Hematopoietic multipotent progenitor cell treated with erythropoietin and hydrocortisone succinate and interleukin-3 and kit ligand, for 17 days (in vitro differentiated cells): Measurements from ENCODE around the gene SORD.
"Not testable (repeated sequence)": the region's sequence is repeated elsewhere in the genome, so short reads cannot be mapped to it uniquely, and the experiment has no call there.

Experiments
- DNase-seq: peaks from one replicate; pipeline ENCODE4 v3.0.0-alpha.2; 2015; ENCODE audit warnings: low spot score

Gene SORD

DNA sequence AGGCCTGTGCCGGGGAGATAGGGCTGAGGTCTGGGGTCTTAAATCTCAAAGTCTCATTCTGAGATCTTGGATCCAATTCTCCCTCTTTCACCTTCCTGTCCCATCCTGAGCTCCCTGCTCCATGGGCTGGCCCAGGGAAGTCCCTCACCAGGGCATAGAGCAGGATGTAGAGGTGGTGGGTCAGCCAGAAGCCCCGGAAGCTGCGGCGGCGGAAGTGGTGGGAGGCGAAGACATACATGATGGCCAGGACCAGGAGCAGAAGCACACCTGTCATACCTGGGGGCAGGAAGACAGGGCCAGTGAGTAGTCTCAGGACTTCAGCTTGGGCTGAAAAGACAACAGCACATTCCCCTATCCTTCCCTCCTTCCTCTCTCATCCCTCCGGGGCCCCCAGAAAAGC, 74.5 kb downstream of the SORD start:
- DNase-seq, result no peak

DNA sequence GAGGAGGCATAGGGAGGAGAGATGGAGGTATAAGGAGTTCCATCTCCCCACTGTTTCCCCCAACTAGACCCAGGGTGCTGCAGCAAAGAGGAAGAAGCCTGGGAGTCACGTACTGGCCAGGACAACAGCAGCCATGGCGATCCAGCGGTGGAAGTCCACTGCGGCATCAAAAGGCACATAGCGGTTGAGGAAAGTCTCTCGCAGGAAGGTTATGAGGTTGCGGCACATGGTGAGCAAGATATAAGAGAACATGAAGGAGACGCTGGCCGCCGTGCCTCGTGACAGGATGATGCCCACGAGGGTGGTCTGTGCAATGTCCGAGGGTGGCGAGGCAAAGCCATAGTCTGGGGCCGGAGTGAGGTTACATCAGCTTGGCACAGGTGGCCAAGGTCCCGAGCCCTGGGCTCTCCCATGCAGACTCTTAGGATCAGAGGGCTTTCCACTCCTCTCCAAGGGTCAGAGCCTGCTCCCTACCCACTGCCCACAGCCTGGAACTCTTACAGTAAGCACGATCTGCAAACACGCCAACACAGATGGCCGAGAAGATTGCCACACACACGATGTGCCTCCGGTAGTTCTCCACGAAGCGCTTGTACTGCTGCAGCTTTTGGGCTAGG, 76.7 kb downstream of the SORD start:
- no peak for DNase-seq

DNA sequence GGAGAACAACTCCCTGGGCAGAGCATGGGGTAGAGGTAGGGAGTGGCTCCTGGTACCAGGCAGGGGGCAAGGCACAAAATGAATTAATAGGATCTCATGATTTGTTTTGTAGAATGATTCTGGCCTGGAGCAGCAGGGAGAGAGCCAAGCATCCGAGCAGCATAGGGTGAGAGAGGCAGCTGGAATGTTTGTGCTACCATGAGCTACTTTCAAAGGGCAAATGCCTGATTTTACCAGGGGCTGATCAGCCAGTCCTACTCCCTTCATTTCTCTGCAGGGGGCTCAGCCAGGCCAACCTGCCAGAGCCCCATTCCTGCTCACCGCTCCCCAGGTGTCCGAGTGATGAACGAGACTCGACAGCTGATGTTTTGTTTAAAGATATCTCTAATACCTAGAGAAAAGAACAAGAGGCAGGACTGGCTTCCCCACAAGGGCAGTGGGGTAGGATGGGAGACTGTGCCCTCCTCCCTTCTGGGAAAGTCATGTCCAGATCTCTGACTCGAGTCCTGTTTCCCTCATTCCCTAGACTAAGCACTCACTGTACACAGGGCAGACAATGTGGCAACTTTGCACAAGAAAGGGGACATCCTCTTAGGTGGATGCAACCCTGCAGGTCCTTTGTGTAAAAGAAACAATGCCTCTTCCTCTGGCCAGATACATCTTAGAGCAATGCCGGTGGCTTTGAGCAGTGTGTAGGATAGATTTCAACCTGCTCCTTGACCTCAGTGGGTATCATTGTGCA, 78.1 kb downstream of the SORD start:
- no peak for DNase-seq

DNA sequence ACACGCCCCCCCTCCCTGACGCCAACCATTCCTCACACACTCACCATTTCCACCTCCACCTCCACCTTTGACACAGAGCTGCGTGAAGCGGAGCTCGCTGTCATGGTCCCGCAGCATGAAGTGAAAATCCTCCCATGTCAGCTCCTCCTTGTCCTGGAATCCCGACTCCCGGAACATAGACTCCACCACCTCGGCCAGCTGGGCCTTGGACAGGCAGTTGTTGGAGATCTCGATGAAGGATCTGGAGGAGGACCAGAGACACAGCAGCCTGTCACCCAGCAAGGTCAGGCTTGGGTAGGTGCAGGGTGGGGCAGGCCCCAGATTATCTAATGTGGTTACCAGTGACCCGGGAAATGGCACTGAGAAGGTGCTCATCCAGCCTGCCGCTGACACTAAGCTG, 78.8 kb downstream of the SORD start:
- no peak for DNase-seq

DNA sequence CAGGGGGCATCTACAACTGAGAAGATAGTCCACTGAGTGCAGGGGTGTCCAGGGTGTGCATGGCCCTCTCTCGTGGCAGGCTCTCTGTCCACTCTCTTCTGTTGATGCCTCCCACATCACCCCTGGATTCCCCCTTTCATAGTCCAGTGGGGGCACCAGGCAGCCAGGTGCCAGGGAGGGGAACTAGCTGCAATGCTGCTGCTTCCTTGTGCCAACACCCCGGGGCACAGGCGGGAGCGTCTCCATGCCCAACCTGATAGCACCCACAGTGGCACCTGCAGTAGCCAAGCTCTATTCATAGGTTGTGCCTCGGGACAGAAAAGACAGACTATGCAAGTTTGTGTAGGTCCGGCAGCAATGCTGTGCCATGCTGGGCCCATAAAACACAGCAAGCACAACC, 79.2 kb downstream of the SORD start:
- no peak for DNase-seq

DNA sequence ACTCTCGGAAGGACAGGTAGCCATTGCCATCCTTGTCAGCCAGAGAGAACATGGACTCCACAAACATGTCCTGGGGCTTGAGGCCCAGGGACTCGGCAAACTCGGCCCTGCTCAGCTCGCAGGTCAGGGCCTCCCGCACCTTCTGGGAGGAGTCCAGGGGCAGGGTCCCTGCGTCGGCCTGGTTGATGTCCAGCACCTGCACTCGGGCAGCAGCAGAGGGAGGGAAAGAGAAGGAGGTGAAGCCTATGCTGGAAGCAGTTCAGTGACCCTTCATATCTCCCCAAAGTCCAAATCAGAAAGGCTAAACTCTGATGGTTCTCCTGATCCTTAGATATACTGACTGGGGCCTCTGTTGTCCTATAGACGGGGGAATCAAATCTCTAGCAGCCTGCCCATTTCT, 81.2 kb downstream of the SORD start:
- DNase-seq, result not testable (repeated sequence)

DNA sequence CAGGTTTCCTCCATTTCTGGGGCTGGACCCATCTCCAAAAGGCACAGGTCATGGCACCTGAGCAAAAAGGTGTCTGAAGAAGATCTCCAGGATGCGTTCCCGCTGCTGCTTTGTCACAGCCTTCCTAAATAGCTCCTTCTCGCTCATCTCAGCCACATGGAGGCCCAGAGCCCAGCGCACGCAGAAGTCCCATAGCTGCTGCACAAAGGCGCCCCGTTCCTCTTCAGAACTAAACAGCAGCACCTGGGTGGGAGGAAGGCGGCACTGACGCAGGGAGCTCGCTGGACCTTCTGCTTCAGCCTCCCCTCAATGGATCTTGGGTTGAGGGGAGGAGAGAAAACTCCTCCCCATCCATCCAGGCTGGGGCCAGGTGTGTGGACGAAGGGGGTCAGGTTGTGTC, 82.6 kb downstream of the SORD start:
- DNase-seq, result no peak

DNA sequence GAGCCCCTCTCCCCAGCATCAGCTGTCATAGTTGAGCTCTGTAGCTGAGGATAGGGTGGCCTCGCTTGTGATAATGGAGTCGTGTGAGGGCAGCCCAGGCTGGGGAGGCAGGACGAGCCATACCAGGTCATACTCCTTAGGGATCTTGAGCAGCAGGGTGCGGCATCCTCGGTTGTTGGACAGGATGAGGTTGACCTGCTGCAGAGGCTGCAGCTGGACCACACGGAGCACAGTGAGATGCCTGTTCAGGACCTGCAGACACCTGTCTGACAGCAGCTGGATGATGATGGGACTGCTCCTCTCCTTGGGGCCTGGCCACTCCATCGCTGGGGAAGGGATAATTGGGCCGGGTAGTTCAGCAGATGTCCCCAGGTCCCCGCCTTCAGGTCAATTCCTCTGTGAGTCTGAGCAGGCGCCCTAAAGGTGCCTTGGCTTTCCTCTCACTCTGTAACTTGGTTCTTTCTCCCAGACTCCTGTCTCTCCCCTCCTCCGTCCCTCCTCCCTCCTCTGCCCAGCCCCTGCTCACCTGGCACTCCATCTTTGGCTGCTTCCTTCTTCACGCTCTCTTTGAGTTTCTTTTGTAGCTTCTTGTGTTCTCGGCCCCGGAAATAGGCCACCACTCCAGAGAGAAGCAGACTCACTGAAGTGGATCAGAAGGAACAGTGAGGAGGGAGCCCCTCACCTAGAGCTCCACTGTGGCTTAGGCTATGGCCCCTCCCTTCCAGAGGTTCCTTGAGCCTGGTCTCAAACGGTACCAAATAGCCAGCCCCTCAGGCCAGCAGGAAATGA, 83.2 kb downstream of the SORD start:
- no peak for DNase-seq

DNA sequence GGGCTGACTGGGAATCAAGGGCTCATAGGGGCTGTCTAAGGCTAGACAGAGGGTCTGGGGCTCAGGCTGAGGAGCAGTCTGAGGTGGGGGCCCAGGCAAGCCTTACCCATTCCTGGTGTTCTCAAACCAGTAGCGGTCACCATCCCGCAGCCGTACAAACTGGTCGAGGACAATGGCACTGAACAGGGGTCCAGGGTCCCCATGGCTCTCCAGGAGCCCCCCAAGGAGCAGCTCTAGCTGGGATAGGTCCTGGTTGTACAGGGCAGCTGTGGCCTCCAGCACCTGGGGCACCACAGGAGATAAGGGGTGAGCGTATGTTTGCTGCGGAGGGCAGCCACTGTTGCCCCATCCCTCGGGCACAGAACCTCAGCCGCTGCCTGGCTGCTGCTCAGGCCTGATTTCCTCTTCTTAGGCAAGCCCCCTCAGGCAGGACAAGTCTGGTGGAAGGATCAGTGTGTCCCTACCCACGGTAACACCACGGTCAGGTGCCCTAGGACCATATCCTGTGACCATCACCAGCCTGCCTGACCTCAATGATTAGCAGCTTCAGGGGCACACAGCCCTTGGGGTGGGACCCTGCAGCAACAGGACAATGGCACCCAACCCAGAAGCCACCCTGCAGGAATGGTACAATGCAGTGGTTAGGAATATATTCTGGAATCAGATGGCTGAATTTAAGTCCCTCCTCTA, 85.1 kb downstream of the SORD start:
- no peak for DNase-seq

DNA sequence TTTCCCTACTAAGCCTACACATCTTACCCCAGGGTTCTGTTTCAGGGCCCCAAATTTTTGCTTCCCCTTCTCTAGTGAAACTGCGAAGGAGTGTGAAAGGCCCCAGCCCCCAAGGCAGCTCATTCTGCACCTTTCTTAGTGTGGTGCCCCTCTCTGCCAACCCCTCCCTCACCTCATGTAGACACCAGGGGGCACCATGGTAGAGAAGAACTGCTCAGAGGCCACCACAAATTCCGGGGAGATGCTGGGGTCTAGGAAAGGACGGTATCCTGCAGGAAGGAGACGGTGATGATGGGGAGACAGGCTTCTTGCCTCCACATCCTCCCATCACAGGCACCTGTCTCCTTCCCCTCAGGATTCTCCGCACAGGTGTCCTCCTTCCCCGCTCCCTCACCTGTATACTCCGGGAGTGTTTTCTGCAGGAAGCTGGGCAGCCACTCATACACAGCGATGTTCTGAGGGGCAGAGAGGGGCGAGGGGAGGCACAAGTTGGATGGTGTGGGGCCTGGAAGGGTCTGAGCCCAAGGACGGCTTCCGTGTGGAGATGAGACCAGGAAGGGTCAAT, 87.3 kb downstream of the SORD start:
- no peak for DNase-seq

DNA sequence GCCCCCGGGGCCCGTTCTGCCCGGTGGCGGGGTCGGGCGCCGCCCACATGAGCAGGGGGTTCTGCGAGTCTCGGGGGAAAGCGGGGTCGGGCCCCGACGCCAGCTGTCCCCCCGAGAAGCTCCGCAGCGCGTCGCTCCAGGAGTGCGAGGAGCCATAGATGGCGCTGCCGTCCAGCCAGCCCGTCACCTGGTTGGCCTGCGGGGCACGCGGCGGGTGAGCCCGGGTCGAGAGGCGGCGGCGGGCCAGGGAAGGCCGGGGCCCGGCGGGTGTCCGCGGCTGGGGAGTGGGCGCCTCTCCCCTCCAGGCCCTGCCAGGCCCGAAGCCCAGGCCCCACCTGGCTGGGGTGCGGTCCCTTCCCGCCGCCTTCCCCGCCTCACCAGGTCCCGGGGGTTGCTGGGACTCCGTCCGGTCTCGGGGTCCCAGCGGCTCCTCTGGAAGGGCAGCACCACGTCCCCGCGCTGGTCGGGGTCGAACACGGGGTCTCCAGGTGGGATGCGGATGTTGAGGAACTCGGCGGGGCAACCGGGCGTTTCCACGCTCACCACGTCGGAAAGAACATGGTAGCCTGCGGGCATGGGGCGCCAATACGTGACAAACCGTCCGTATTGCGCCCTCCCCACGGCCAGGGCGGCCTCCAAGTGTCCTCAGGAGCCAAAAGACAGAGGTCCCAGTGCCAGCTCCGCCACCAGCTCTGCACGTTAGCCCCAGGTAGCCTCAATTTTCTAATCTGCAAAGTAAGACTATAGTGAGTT, 88.6 kb downstream of the SORD start:
- DNase-seq, result no peak

DNA sequence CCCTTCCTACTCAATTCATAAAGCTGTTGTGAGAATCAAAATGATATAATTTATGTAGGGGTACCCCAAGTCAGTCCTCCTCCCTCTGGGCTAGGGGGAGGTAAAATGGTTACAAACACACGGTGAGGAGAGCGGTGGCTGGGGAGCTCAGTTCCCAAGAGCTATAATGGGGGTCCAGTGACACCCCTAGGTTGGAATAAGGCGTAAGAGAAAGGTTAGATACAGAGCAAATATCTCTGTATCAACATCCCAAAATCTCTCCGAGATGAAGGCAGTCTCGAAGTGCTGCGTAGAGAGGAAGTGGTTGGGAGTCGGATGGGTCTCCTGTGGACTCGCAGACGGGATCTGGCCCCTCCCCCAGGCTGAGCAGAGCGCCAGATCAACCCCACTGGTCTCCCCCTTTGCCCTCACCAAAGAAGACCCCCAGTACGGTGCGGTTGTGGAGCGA, 89.2 kb downstream of the SORD start:
- no peak for DNase-seq

DNA sequence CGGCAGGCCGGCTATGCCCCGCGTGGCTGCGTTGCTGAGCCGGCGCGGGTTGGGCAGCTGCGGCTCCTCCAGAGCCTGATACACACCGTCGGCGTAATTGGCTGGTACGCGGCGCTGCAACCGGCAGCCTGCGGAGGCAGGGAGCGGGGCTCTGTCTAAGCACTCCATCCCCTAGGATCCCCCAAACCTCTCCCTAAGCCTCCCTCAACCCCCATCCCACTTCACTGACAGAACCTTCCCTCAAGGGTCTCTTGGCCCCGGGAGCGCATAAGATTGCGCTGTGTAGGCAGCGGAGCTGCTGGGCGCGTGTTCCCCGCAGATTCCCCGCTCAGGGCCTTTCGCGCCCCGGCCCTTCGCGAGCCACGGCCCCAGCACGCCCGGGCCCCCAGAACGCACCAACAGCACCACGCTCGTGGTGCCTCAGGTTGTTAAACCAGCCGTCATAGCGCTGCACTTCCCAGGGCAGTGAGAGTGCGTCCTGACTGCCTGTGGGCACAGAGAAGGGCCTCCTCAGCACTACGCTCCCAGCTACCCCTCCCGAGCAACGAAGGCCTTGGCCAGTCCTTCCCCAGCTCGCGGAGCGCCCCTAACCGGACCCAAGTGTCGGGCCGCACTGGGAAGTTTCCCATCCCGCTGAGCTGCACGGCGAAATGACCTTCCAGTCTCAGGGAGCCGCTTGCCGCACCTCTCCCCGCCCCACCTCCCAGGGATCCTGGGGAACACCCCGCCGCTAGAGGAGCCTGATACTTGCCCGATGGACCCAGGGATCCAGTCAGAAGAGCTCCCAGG, 89.8 kb downstream of the SORD start:
- DNase-seq, result no peak

DNA sequence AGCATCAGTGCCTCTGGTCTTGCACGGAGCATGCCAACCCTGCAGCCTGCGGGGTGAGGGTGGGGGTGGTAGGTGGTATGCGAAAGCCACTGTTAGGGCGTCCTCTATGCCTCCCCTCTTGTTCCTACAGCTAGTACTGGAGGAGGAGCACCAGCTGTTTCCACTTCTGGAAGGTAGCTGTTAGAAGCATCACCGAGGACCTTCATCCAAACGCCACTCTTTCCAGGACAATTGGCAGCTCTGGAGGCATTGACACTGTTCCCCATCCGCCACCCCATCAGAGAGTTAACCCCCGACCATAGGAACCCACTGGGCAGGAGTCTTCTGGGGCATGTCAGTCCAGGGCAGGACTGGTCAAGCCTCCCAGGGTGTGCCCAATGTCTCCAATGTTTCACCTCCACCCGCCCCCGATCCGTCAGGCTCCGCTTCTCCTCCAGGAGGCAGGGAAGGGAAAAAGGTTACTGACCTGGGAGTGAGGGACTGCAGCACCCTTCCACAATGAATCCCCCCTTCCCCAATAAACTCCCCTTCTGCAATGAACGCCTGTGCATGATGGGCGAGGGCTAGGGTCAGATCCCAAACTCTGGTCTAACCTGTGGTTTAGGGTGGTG, 90.5 kb downstream of the SORD start:
- DNase-seq, result no peak

DNA sequence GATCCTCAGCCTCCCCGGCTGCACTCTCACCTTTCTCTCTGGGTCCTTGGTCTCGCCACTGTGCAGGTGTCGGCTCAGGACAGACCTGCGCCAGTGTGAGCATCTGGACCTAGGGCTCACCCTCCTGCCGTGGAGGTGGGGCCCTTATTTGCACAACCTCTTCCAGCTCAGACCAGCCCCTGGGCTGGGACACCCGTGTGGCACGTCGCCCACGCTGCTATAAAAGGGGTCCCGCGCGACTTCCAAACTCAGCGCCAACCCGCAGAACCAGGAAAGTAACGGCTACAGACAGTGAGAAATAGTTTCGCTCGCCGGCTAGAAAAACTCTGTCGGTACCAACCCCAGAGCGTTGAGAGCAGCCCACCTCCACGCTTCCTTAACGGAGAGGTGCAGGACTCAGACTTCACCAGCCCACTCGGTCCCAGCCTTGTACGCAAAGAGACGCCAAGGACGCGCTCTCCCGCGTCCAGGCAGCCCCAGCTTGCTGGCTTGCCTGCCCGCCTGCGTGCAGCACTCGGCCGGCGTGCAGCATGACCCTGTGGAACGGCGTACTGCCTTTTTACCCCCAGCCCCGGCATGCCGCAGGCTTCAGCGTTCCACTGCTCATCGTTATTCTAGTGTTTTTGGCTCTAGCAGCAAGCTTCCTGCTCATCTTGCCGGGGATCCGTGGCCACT, 91.2 kb downstream of the SORD start, which contains the start of the genes DUOX2 and DUOXA2:
Gene DUOX2 (minus strand): TSS at position 97 of the 675 bp plus-strand sequence. CDS start 761 bp downstream, outside the sequence.
Gene DUOXA2 (plus strand): TSS at position 251 of the 675 bp plus-strand sequence. CDS start 280 bp downstream, at position 531.
- DNase-seq, result no peak

DNA sequence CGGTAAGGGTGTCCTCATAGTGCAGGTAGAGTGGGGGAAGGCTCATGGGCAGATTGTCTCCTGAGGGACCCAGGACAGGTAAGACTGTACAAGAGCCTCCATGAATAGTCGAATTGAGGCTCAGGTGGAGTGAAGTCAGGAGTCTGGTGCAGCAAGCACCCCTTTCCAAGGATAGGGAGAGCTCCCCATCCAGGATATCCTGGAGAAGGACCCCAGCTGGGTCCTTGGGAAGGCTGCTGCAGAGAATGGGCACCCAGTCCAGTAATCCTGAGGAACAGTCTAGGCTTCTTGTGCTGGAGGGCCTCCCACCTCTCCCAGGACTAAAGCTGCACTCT, 91.7 kb downstream of the SORD start:
- no peak for DNase-seq

DNA sequence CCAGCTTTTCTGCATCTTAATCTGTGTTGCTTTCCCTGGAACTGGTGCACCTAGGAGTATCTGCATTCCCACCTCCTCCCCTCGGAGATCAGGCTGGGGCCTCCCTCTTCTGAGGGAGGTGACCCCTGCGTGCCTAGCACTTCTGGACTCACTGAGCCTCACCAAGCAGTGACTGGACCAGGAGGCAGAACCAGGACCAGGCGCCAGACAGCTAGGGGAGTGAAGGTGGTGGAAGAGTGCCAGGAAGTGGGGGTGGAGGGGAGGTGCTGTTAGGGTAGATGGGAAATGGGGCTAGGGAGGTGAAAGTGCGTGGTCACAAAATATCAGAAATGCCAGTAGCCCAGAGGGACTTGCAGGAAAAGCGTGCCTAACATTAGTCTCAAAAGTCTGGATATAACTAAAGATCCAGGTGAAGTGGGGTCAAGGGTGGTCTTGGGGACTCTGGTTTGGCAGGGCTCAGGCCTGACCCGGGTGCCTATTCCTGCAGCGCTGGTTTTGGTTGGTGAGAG, 92.4 kb downstream of the SORD start:
- no peak for DNase-seq

DNA sequence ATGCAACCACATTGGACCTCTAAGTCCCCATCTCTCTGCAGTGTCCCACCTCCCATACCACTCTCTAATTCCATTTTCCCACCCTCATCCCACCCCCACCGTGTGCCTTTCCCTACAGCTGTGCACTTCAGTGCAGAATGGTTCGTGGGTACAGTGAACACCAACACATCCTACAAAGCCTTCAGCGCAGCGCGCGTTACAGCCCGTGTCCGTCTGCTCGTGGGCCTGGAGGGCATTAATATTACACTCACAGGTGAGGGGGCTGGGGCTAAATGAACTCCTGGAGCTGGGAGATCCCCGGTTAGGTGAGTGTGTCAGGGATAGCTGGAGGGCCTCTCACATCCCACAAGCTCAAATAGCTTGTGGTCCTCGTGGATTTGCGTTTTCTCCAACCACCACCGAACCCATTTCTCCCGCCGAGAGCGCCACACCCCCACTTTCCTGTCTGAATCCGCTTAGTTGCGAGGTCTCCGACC, 93.0 kb downstream of the SORD start:
- DNase-seq, result no peak
